PC-3 (cell line): ENCODE data around the gene PCSK5. TPM values are rescaled to one million over a fixed set of nuclear protein-coding genes. Genes with fewer than 3 reads are reported as not detected.
A peak's percentile ranks its signal among the peaks of the same experiment; 100 is the strongest.

Source experiments
- ATAC-seq: fragments of 200-7000 bp; cut with Tn5 transposase; 2 replicates; pipeline ENCODE4 v1.9.1; 2020; ENCODE audit warnings: mild to moderate bottlenecking, moderate library complexity
- BruUV-seq: library from RNA; stranded (reverse); fragments of 400-500 nt; replicated peaks from 2 replicates; lab custom pipeline; 2021; lab: Mats Ljungman, UMichigan
- CTCF ChIA-PET: fragments of 300-600 bp; sonication (Branson Sonifier 250); formaldehyde crosslinking; loops from one replicate; lab custom pipeline; 2022; ENCODE audit warnings: antibody characterized with exemption; lab: Charles Lee
- POLR2A ChIA-PET: fragments of 300-600 bp; sonication (Branson Sonifier 250); formaldehyde crosslinking; loops from one replicate; lab custom pipeline; 2022; ENCODE audit warnings: antibody characterized with exemption; ENCODE audit not compliant: unreplicated experiment; lab: Charles Lee
- DNase-seq: peaks from one replicate; pipeline ENCODE4 v3.0.0-alpha.2; 2015
- H2AFZ ChIP-seq: fragments of 300-600 bp; sonication (generic); 2 replicates; pipeline ENCODE4 v1.6.0; 2016; ENCODE audit warnings: antibody characterized with exemption, low read length
- H3F3A ChIP-seq: fragments of 300-600 bp; sonication (generic); one replicate; pipeline ENCODE4 v1.6.0; 2017; ENCODE audit warnings: antibody characterized with exemption, low read length, control low read depth, mild to moderate bottlenecking; ENCODE audit not compliant: unreplicated experiment
- H3K27ac ChIP-seq: fragments of 300-600 bp; sonication (generic); 2 replicates; pipeline ENCODE4 v1.5.1; 2016; ENCODE audit warnings: mild to moderate bottlenecking, low read length
- H3K27me3 ChIP-seq: fragments of 300-600 bp; sonication (generic); 2 replicates; pipeline ENCODE4 v1.6.1; 2016; ENCODE audit warnings: low read length, mixed read lengths
- H3K36me3 ChIP-seq: fragments of 300-600 bp; sonication (generic); 2 replicates; pipeline ENCODE4 v1.6.1; 2016; ENCODE audit warnings: low read depth, mixed run types, low read length, mixed read lengths
- H3K4me1 ChIP-seq: fragments of 300-600 bp; sonication (generic); 2 replicates; pipeline ENCODE4 v1.5.1; 2016; ENCODE audit warnings: low read length; ENCODE audit not compliant: insufficient read depth
- H3K4me2 ChIP-seq: fragments of 300-600 bp; sonication (generic); 2 replicates; pipeline ENCODE4 v1.6.0; 2016; ENCODE audit warnings: low read length
- H3K4me3 ChIP-seq: fragments of 300-600 bp; sonication (generic); 2 replicates; pipeline ENCODE4 v1.5.1; 2016; ENCODE audit warnings: mild to moderate bottlenecking, low read length, mixed read lengths
- H3K79me2 ChIP-seq: fragments of 300-600 bp; sonication (generic); 2 replicates; pipeline ENCODE4 v1.6.1; 2017; ENCODE audit warnings: low read length, mixed read lengths
- H3K9ac ChIP-seq: fragments of 300-600 bp; sonication (generic); 2 replicates; pipeline ENCODE4 v1.6.0; 2016; ENCODE audit warnings: mild to moderate bottlenecking, low read length
- H3K9me2 ChIP-seq: fragments of 300-600 bp; sonication (generic); replicated peaks from 2 replicates; pipeline ENCODE4 v1.6.1; 2016; ENCODE audit warnings: mixed run types, low read length, mixed read lengths
- H3K9me3 ChIP-seq: fragments of 300-600 bp; sonication (generic); 2 replicates; pipeline ENCODE4 v1.6.1; 2016; ENCODE audit warnings: low read length, mixed read lengths
- H4K20me1 ChIP-seq: fragments of 300-600 bp; sonication (generic); 2 replicates; pipeline ENCODE4 v1.6.1; 2016; ENCODE audit warnings: low read length, mixed read lengths
- EZH2 ChIP-seq: fragments of 300-600 bp; sonication (generic); IDR thresholded peaks from one replicate; pipeline ENCODE4 v1.6.1; 2017; ENCODE audit warnings: antibody characterized with exemption, mild to moderate bottlenecking, low read length; ENCODE audit not compliant: unreplicated experiment
- EZH2phosphoT487 ChIP-seq: fragments of 300-600 bp; sonication (generic); IDR thresholded peaks from 2 replicates; pipeline ENCODE4 v1.6.1; 2018; ENCODE audit warnings: mild to moderate bottlenecking, antibody characterized with exemption, low read length, borderline replicate concordance
- intact Hi-C: fragments of 100-400 bp; cut with micrococcal nuclease; formaldehyde crosslinking; loops from 2 replicates; pipeline ENCODE4 v1.9.0; 2023
- total RNA-seq: library from RNA; depleted of rRNA; stranded (reverse); fragments of >200 nt; gene quantifications from 2 replicates; pipeline ENCODE4 v1.2.3, GENCODE V29; 2014
- TF ChIP-seq, protein P1 (sequence below): fragments of 300-600 bp; sonication (generic); conservative IDR thresholded peaks from 2 replicates; pipeline ENCODE4 v1.5.1; 2017; ENCODE audit warnings: antibody characterized with exemption, low read depth, mild to moderate bottlenecking, low read length

PCSK5 gene
- total RNA-seq, 1 experiment from 2014 or later, result not detected

DNA sequence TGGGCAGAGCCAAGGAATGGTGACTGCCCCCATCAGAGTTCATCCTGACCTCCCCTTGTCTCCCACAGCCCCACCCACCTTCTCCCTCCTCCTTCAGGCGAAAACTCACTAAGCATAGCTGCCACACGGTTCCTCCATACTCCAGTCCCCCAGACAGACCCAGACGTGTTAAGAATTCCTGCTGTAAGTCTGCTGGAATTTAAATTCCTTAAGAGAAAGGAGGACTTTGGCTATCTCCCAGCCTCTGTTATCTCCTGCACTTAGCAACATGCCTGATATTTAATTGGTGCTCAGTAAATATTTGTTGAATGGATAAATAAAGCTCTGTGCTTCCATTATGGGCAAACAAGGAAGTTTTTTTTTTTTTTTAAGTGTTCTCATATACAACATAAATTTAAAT lies 290.1 kb downstream of the PCSK5 start:
- no peak for DNase-seq
- no peak overlapping the region for H2AFZ ChIP-seq
- POLR2A ChIA-PET, result no interaction called here

DNA sequence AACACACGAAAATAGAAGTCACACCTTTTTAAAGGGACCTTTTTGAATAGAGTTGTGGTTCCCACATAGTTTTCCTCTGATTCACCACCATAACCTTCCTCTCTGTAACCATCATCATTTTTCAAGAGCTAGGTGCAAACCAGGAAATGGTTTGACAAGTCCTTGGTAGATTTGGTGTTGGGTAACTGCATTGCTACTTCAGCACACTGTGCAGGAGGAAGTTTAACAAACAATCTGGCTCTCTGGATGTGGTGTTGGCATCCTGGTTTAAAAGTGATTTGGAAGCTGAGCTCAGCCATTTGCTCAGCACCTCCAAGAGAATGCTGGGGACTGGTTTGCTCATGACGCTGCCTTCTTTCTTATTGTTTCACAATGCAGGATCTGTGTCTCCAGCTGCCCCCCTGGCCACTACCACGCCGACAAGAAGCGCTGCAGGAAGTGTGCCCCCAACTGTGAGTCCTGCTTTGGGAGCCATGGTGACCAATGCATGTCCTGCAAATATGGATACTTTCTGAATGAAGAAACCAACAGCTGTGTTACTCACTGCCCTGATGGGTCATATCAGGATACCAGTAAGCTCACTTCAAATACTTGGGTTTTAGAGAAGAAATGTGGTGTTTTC lies 290.7 kb downstream of the PCSK5 start:
- ATAC-seq, result no peak
- BruUV-seq, result no TSS peak
- no peaks in the 10 kb centered on the region for H3K9me2 ChIP-seq
- peak; percentile 1 for DNase-seq
- no peaks in the 10 kb centered on the region for H3K79me2 ChIP-seq
- POLR2A ChIA-PET, result no interaction called here
- H3K4me3 ChIP-seq, result no peak overlapping the region
- TF ChIP-seq EZH2, result no peak
- TF ChIP-seq, protein P1, sequence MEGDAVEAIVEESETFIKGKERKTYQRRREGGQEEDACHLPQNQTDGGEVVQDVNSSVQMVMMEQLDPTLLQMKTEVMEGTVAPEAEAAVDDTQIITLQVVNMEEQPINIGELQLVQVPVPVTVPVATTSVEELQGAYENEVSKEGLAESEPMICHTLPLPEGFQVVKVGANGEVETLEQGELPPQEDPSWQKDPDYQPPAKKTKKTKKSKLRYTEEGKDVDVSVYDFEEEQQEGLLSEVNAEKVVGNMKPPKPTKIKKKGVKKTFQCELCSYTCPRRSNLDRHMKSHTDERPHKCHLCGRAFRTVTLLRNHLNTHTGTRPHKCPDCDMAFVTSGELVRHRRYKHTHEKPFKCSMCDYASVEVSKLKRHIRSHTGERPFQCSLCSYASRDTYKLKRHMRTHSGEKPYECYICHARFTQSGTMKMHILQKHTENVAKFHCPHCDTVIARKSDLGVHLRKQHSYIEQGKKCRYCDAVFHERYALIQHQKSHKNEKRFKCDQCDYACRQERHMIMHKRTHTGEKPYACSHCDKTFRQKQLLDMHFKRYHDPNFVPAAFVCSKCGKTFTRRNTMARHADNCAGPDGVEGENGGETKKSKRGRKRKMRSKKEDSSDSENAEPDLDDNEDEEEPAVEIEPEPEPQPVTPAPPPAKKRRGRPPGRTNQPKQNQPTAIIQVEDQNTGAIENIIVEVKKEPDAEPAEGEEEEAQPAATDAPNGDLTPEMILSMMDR, result no peak
- TF ChIP-seq EZH2phosphoT487, result no peak
- intact Hi-C loops, result no loop called here
- H3F3A ChIP-seq, result no peaks in the 10 kb centered on the region
- no peaks in the 10 kb centered on the region for H4K20me1 ChIP-seq
- no peaks in the 10 kb centered on the region for H3K9me3 ChIP-seq
- CTCF ChIA-PET, result no interaction called here
- no peak overlapping the region for H3K9ac ChIP-seq
- no peaks in the 10 kb centered on the region for H3K4me1 ChIP-seq
- no peak overlapping the region for H3K4me2 ChIP-seq
- no peaks in the 10 kb centered on the region for H3K36me3 ChIP-seq
- no peak overlapping the region for H2AFZ ChIP-seq
- H3K27me3 ChIP-seq, result no peaks in the 10 kb centered on the region
- no peak overlapping the region for H3K27ac ChIP-seq

More for the DNA sequence above, 290.1 kb downstream of the PCSK5 start:
- no peak overlapping the region for H3K4me3 ChIP-seq
- H3K27ac ChIP-seq, result no peak overlapping the region
- CTCF ChIA-PET, result no interaction called here
- H3F3A ChIP-seq, result no peaks in the 10 kb centered on the region
- no peaks in the 10 kb centered on the region for H3K9me2 ChIP-seq
- no peak for ATAC-seq
- no peaks in the 10 kb centered on the region for H3K36me3 ChIP-seq
- no peak overlapping the region for H3K4me2 ChIP-seq
- no peaks in the 10 kb centered on the region for H3K4me1 ChIP-seq
- H3K9me3 ChIP-seq, result no peaks in the 10 kb centered on the region
- TF ChIP-seq, protein P1, result no peak
- TF ChIP-seq EZH2, result no peak
- no peak for TF ChIP-seq EZH2phosphoT487
- H3K79me2 ChIP-seq, result no peaks in the 10 kb centered on the region
- no peaks in the 10 kb centered on the region for H3K27me3 ChIP-seq
- BruUV-seq, result no TSS peak
- no peaks in the 10 kb centered on the region for H4K20me1 ChIP-seq
- intact Hi-C loops, result no loop called here
- H3K9ac ChIP-seq, result no peak overlapping the region

DNA sequence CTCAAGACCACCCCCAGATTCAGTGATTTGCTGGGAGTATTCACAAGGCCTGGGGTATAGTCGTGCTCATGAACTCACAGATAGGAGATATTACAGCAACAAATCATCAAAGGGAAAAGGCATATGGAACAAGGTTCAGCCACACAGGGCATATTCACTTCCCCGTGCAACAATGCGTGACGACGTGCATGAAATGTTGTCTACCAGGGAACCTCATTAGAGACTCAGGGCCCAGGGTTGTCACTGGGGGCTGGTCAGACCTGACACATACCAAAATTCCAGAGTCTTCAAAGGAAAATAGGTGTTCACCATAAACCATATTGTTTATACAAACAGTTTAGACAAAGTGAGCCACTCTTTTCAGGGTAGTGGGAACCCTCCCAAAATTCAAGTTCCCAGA lies 291.3 kb downstream of the PCSK5 start:
- intact Hi-C loops, result no loop called here
- no TSS peak for BruUV-seq
- H3K9ac ChIP-seq, result no peak overlapping the region

More for the DNA sequence above, 291.3 kb downstream of the PCSK5 start:
- Histone ChIP-seq H3K9me3 (no peaks in the 10 kb centered on the region), H3K79me2 (no peaks in the 10 kb centered on the region), H3K4me2 (no peak overlapping the region), H3K36me3 (no peaks in the 10 kb centered on the region), H3K27ac (no peak overlapping the region), H2AFZ (no peak overlapping the region), H3K9me2 (no peaks in the 10 kb centered on the region), H3F3A (no peaks in the 10 kb centered on the region), H3K4me1 (no peaks in the 10 kb centered on the region), H3K27me3 (no peaks in the 10 kb centered on the region), H4K20me1 (no peaks in the 10 kb centered on the region), H3K4me3 (no peak overlapping the region)
- DNase-seq (no peak), ATAC-seq (no peak)
- POLR2A ChIA-PET, result no interaction called here
- TF ChIP-seq EZH2, result no peak
- no peak for TF ChIP-seq EZH2phosphoT487
- TF ChIP-seq, protein P1, result no peak
- CTCF ChIA-PET, result no interaction called here
